ENCODE data around the gene IL15RA. TPM values are rescaled to one million over a fixed set of nuclear protein-coding genes. Genes with fewer than 3 reads are reported as not detected.

The IL15RA gene
- total and polyA plus RNA-seq, 2 of the 8 experiments (the other 6 are each of a cell fraction or from before 2014, with no cell fraction given): 1.3 to 1.4 TPM

- no peak overlapping the region for H2BK120ac ChIP-seq (replicated peaks; ENCODE audit: low read depth, low read length)
- H4K8ac ChIP-seq (ENCODE audit: extremely low read depth, insufficient read depth, low read length): no peak overlapping the region
- no peak overlapping the region for H2AK5ac ChIP-seq (ENCODE audit: low read depth, low read length)
- no peak overlapping the region for H3K14ac ChIP-seq (ENCODE audit: insufficient read length)
- H3K23ac ChIP-seq (ENCODE audit: insufficient read length): no peak overlapping the region
- H3K27me3 ChIP-seq (replicated peaks in 1 of 4; ENCODE audit: control insufficient read depth in 3 of 4, extremely low read depth in 1 of 4, insufficient read depth in 3 of 4, low read length in 3 of 4): no peaks in the 10 kb centered on the region
- POLR2A ChIA-PET (ENCODE audit: partially characterized antibody): no interaction called here
- FAIRE-seq (no peak), DNase-seq (ENCODE audit: low read depth in 1 of 2, low spot score in 2 of 2) (no peak)
- no peak overlapping the region for H3K18ac ChIP-seq (ENCODE audit: extremely low read depth, low read length)
- H4K91ac ChIP-seq (replicated peaks; ENCODE audit: insufficient read length, low read length): no peak overlapping the region
- no peak overlapping the region for H3K4me3 ChIP-seq (ENCODE audit: extremely low read depth in 1 of 4, insufficient read depth in 2 of 4, low read depth in 3 of 4, low read length in 4 of 4)
- H3K4ac ChIP-seq (replicated peaks; ENCODE audit: insufficient read length, low read depth, low read length): no peak overlapping the region
- H3K79me1 ChIP-seq (ENCODE audit: low read depth, low read length): no peaks in the 10 kb centered on the region
- H4K20me1 ChIP-seq (replicated peaks in 1 of 2; ENCODE audit: control insufficient read depth in 1 of 2, insufficient read depth in 2 of 2, low read length in 2 of 2): no peaks in the 10 kb centered on the region
- no peaks in the 10 kb centered on the region for H3K36me3 ChIP-seq (ENCODE audit: control insufficient read depth in 2 of 4, insufficient read depth in 4 of 4, low read length in 3 of 4)
- H3K23me2 ChIP-seq (ENCODE audit: low read depth, low read length): no peaks in the 10 kb centered on the region
- no peaks in the 10 kb centered on the region for H3K4me1 ChIP-seq (replicated peaks in 1 of 4; ENCODE audit: control insufficient read depth in 3 of 4, insufficient read depth in 4 of 4, low read length in 3 of 4)
- no peak overlapping the region for H2BK5ac ChIP-seq (ENCODE audit: low read depth, low read length)
- CTCF ChIA-PET (ENCODE audit: partially characterized antibody): interaction anchor here (0.6 to 2.3 kb wide), 5 partner anchors 9 to 330 kb away, joined by 3 to 8 read pairs (median 4); no protein-coding TSS in a partner anchor
- TF ChIP-seq NANOG (IDR thresholded peaks at IDR 0.05; ENCODE audit: insufficient read depth, low read depth, low read length, poor library complexity, severe bottlenecking): no peak
- TF ChIP-seq JUND (IDR thresholded peaks at IDR 0.05; ENCODE audit: low read length): no peak
- no peak overlapping the region for H3K56ac ChIP-seq (replicated peaks; ENCODE audit: insufficient read length, low read depth, low read length)
- no peak overlapping the region for H3K9ac ChIP-seq (replicated peaks in 1 of 4; ENCODE audit: extremely low read depth in 1 of 4, low read depth in 3 of 4, low read length in 3 of 4)
- 92% methylated on average over 6 of the region's 6 CpGs; no CpG with 5 or more reads in 1 of the 2 experiments for WGBS, 2 experiments (ENCODE audit: extremely low coverage in 1 of 2, insufficient coverage in 1 of 2, insufficient read length in 1 of 2, insufficient replicate concordance in 2 of 2, low coverage in 1 of 2, low lambda C conversion rate in 2 of 2, missing lambda C conversion rate in 1 of 2)
- H2BK20ac ChIP-seq (ENCODE audit: low read length): no peak overlapping the region
- no peak overlapping the region for H4K5ac ChIP-seq (ENCODE audit: insufficient read length, low read depth, low read length)
- no peak overlapping the region for H3K4me2 ChIP-seq (ENCODE audit: insufficient read depth in 1 of 2, low read depth in 2 of 2, low read length in 2 of 2)
- no peaks in the 10 kb centered on the region for H3K79me2 ChIP-seq (ENCODE audit: control insufficient read depth in 1 of 2, insufficient read depth in 2 of 2, low read length in 2 of 2)
- H2AFZ ChIP-seq (ENCODE audit: low read length): no peak overlapping the region
- no peak overlapping the region for H3K27ac ChIP-seq (ENCODE audit: low read depth, low read length)
- H3K9me3 ChIP-seq (ENCODE audit: insufficient read depth in 2 of 2, low read depth in 1 of 2, low read length in 1 of 2): no peaks in the 10 kb centered on the region
- no peak overlapping the region for H2BK12ac ChIP-seq (ENCODE audit: low read depth, low read length)
- H2BK15ac ChIP-seq (ENCODE audit: low read length): no peak overlapping the region
Observed at GRCh38 chr10:6025683-6026255, 48.4 kb upstream of the IL15RA start.
